NCI-H510A (cell line): ENCODE measurements around the gene KHDC1.
"Not testable (repeated sequence)": the region's sequence is repeated elsewhere in the genome, so short reads cannot be mapped to it uniquely, and the experiment has no call there.

ENCODE experiments used
- DNase-seq: peaks from one replicate; lab custom pipeline; 2025; lab: John Stamatoyannopoulos, UW

The KHDC1 gene

DNA sequence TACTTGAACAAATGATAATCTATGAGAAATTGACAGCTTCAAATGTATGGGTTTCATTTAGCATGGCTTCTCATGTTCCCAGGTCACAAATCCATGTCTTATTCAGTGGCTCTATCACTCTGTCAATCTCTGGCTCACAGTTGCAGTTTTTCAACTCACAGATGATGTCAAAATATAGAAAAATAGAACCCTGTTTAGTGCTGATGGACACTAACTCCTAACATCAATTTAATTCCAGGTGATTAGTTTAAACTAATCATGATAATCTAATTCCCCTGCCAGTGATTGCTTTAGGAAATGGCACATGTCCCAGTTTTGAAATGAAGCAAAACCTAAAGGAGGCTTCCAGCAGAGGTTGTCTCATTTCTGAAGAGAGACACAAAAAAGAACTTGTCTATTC lies 13.0 kb downstream of the KHDC1 start:
- DNase-seq, result no peak

DNA sequence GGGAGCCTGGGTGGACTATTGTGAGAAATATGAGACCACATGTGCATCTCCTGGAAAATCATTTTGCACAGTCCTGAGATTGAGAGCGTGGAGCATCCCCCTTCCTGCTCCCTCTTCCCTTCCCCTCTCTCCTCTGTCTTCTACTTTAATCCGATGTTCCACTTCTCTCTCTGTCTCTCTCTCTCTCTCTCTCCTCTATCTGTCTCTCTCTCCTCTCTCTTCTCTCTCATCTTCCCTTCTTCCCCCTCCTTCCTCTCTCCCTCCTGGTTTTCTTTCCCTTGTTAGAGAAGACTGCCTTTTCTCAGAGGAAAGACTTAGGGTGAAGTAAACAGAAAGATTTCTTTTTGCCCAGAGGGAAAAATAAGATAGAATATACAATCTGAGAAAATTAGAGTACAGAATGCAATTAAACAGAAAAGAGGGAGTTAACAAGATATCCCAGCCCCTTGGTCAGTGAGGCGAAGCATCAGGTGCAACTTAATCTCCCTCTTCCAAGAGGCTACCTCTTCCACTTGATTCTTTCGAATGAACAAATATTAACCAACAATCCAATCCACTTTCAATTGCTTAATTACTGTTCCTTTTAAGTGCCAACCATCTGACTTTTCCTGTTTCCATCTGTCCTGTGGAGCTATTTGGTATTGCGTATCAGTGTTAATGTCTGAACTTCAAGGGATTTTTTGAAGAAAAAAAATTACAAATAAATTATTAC lies 14.6 kb downstream of the KHDC1 start:
- DNase-seq, result no peak

DNA sequence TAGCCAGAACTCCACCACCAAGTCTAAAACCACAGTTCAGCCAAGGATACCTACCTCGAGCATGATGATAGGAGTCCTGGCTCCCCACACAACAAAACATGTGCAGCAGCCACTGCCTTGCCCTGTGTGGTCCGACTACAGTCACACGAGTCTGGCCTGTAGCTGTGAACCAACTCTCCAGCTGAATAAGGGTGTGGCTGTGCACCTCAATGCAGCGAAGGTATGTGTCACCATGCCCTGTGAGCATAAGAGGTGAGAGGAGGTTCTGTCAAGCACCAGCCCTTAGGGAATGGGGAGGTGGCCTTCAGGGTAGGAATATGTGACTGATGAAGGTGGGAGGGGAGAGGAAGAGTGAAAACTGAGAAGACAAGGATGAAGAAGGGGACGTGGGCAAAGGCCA lies 21.0 kb downstream of the KHDC1 start:
- DNase-seq, result no peak

DNA sequence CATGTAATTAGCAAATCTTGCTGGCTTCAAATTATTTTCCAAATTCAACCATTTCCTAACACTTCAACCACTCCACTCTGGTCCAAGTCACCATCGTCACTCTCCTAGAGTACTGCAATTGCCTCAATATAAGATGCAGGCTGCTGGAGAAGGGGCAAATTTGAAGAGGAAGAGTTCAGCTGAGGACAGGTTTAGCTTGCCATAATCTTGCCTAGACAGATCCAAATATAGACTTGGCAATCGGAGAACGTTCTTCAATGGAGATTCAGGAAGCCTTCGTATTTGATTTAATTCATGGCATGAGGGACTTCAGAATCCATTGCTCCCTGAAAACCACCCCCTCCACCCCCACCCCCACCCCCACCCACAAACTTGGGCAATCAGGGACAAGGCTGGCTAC lies 22.3 kb downstream of the KHDC1 start:
- no peak for DNase-seq

DNA sequence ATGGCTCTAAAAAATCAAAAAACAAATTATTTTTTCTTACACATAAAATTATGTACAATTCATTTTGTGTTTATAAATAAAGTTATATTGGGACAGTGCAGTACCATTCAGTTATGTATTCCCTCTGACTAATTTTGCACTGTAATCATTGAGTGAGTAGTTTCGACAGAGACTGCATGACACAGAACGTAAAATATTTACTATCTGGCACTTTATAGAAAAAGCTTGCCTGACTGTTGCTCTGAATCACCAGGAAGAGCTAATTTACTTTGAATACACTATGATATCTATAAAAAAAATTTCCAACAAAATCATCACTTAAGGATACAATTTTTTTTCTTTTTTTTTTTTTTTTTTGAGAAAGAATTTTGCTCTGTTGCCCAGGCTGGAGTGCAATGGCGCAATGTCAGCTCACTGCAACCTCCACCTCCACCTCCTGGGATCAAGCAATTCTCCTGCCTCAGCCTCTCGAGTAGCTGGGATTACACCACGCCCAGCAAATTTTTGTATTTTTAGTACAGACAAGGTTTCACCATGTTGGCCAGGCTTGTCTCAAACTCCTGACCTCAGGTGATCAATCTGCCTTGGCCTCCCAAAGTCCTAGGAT lies 26.7 kb downstream of the KHDC1 start:
- no peak for DNase-seq

DNA sequence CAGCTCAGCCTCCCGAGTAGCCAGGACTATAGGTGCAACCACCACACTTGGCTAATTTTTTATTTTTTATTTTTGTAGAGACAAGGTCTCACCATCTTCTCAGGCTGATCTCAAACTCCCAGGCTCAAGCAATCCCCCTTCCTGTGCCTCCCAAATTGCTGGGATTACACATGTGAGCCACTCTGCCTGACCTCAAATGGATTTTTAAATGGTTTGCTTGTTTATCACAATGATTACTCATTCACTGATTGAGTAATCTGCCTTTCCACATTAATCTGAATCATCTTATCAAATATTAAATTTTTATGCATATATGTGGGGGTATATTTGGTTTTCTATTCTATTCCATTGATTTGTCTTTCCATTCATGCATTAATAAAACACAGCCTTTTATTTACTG lies 28.3 kb downstream of the KHDC1 start:
- no peak for DNase-seq

DNA sequence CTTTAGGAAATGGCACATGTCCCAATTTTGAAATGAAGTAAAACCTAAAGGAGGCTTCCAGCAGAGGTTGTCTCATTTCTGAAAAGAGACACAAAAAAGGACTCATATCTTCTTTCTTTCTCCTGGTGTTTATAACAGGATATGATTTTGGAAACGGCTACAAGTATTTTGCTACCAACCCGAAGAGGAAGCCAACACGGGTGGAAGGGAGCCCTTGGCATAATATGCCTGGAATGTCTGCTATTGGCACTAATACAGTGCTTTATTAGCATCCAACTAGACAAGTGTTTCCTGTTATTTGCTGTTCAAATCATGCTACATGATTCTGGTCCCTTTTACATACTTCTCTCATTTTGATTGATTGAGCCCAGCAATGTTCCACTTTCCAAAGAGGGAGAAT lies 29.0 kb downstream of the KHDC1 start:
- not testable (repeated sequence) for DNase-seq

DNA sequence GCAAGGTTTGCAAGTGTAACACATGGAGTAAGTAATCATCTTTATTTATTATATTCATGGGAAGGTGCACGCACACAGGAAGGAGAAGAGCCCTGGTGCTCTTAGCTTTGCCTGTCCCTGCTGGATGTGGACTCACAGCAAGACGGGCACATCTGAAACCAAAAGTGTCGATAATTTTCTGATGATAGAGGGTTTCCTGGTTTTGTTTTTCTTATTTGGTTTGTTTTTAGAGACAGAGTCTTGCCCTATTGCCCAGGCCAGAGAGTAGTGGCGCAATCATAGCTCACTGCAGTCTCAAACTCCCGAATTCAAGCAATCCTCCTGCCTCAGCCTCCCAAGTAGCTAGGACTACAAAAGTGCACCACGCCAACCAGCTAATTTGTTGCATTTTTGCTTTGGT lies 29.9 kb downstream of the KHDC1 start:
- no peak for DNase-seq

DNA sequence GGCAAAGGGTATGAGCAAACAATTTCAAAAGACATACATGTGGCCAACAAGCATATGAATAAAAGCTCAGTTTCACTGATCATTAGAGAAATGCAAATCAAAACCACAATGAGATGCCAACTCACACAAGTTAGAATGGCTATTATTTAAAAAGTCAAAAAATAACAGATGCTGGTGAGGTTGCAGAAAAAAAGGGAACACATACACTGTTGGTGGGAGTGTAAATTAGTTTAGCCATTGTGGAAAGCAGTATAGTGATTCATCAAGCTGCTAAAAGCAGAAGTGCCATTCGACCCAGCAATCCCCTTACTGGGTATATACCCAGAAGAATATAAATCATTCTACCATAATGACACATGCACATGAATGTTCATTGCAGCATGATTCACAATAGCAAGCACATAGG lies 31.0 kb downstream of the KHDC1 start:
- DNase-seq, result no peak

DNA sequence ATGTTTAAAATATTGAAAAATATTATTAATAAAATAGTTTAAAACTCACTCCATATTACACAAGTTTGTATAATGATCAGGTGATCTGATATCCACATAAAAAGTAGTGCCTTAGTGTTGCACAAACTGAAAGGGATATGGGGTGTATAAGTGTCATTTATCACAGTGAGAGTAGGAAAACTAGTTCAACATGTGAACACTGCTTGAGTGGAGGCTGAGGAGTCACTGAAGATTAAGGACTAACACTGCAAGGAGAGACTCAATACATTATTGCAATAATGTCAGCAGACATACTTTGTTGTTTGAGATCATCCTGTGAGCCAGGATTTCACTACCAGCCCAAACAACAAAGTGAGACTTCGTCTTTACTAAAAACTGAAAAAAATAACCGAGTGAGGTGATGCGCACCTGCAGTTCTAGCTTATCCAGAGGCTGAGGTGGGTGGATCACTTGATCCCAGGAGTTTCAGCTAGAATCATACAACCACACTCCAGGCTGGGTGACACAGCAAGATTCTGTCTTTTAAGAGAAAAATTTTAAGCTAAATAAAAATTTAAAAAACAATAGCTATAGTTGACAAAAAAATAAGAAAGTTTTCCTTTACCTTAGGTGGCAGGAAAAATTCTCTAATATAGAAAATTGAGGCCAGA lies 35.3 kb downstream of the KHDC1 start:
- DNase-seq, result no peak

DNA sequence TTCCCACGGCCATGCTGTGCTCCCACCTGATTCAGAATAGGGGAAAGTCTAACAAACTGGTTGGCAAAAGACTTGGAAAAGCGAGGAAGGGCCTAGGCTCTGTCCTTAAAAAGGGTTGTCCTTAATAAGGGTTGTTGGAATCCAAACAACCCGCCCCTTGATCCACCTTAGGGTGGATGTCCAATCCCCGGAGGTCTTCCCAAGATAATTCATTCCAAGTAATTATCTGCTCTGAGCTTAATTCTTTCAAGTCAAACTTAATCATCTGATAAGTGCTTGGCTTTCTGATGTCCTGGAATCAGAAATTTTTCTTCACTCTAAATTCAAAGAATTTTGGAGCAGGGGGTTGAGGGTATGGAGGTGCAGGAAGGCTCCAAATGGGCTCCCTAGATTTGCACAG lies 37.6 kb downstream of the KHDC1 start, which contains the start of gene KHDC1L:
TSS of gene KHDC1L (minus strand) at position 101 of the 400 bp plus-strand sequence. CDS start at position 13, 88 bp downstream.
- no peak for DNase-seq

DNA sequence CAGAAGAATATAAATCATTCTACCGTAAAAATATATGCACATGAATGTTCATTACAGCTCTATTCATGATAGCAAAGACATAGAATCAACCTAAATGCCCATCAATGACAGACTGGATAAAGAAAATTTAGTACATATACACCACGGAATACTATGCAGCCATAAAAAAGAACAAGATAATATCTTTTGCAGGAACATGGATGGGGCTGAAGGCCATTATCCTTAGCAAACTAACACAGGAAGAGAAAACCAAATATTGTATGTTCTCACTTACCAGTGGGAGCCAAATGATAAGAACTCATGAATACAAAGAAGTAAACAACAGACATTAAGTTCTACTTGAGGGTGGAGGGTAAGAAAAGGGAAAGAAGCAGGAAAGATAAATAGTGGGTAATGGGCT lies 46.1 kb downstream of the KHDC1 start:
- DNase-seq, result no peak

DNA sequence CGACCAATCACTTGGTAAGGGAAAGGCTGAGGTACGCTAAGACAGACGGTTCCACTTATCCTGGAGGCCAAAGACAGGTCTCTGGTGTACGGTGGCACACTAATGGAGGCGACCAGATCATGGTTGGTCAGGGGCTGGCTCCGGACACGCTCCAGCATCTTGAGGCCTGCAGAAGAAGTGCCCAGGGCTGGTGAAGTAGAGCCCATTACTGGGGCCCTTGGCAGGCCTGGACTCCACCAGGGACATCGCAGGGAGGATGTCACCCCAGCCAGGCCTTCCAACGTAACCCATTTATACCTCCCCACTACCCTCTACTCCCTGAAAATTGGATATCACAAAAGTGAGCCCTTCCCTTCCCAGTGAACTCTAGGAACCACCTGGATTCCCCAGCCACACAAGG lies 53.9 kb downstream of the KHDC1 start:
- DNase-seq, result no peak

DNA sequence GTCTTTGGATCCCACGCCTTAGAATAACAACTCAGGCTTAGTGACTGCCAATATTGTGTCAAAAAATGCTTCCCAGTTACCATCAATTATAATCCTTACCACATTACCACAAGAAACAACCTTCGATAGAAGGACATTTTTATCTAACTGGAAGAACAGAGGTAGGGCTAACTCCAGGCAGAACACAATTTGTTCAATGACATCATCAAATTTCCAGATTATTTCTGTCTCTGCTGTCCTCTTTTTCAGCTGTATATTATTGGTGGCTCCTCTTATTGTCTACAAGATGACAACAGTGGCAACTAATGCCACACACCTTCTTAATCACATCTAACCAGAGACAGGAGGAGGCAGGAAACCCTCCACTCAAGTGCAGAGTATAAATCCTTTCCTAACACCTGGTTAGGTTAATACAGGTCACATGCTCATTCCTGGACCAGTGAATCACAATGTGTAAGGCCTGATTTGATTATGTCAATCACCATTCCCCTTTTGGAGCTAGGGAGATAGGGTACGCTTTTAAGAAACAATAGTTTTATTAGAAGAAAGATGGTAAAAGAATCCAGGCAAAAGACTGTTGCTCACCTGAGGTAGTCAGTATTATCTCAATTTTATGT lies 55.7 kb downstream of the KHDC1 start:
- no peak for DNase-seq

DNA sequence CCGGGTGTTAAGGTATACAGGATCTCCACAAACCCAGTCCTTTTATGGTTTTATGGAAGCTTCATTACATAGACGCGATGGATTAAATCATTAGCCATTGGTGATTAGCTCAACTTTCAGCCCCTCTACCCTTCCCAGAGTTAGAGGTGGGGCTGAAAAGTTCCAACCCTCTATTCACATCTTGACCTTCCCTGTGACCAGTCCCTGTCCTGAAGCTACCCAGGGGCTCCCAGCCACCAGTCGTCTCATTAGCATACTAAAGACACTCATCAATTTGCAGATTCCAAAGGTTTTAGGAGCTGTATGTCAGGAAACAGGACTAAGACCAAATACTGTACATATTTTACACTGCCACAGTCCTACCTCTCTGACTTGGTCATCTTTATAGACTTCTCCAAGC lies 58.7 kb downstream of the KHDC1 start:
- no peak for DNase-seq

DNA sequence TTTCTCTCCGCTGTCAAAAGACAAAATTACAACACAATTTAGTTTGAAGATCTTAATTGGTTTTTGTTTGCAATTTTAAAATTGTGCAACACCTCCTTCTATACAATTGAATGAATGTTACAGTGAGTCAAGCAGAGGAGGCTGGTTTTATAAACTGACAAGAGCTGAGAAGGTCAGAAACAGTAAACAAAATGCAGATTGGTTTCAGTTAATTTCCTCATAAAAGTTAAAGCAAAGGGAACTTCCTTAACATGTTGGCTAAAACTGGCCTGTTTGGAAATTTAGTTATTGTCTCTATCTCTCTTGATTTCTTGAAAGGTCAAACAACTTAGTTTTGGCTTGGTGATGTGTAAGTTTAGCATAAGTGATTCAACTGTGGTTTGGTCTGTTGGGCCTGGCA lies 59.9 kb downstream of the KHDC1 start:
- no peak for DNase-seq

DNA sequence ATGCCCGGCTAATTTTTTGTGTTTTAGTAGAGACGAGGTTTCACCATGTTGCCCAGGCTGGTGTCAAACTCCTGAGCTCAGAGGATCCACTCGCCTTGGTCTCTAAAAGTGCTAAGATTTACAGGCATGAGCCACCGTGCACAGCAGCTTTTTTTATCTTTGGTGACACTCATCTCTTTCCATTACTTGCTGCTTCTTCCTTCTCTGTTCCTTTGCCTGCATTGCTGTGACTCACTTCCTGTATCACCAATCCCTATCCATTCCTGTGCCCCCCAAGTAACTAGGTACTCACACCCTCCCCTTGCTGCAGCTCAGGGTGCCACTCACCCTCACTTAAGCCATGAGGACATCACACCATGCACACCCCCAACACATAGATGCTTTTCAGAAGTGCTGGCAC lies 62.3 kb downstream of the KHDC1 start:
- DNase-seq, result no peak

DNA sequence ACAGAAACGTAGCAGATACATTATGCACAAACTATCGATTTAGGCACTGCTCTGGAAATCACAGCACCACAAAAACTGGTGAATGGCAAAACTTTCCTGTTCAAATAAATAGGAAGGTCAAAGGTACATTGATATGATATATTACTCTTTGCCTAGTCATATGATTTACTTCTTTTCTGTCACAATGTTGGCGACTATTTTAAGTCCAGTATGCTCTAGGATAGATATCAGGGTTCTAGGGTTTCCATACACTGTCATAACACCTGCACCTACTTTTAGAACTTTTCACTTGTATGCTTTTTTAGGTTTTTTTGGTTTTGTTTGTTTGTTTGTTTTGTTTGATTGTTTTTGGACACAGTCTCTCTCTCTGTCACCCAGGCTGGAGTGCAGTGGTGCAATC lies 62.7 kb downstream of the KHDC1 start:
- no peak for DNase-seq

DNA sequence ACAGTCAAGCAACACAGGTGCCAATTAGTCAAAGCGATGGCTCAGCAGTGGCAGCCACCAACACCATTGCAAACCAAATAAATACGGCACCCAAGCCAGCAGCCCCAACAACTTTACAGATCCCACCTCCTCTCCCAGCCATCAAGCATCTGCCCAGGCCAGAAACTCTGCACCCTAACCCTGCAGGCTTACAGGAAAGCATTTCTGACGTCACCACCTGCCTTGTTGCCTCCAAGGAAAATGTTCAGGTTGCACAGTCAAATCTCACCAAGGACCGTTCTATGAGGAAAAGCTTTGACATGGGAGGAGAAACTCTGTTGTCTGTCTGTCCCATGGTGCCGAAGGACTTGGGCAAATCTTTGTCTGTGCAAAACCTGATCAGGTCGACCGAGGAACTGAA lies 68.3 kb downstream of the KHDC1 start:
- no peak for DNase-seq

DNA sequence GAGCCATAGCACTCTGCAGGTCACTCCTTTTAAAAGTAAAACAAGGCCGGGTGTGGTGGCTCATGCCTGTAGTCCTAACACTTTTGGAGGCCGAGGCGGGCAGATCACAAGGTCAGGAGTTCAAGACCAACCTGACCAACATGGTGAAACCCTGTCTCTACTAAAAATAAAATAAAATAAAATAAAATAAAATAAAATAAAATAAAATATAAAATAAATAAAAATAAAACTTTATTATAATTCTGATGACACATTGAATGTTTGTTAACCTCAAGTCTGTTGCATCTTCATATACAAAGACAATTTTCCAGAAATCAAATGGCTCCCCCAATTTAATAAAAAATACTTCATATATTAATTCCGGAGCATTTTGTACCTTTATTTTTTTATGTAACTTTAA lies 69.7 kb downstream of the KHDC1 start:
- not testable (repeated sequence) for DNase-seq
